ENCODE measurements around the gene USH2A. TPM values are rescaled to one million over a fixed set of nuclear protein-coding genes. Genes with fewer than 3 reads are reported as not detected.
"Not testable (repeated sequence)": the region's sequence is repeated elsewhere in the genome, so short reads cannot be mapped to it uniquely, and the experiment has no call there.

USH2A gene
- total RNA-seq, 4 donors from 2014 or later, result 0.03 to 0.25 TPM; not detected in 2

DNA sequence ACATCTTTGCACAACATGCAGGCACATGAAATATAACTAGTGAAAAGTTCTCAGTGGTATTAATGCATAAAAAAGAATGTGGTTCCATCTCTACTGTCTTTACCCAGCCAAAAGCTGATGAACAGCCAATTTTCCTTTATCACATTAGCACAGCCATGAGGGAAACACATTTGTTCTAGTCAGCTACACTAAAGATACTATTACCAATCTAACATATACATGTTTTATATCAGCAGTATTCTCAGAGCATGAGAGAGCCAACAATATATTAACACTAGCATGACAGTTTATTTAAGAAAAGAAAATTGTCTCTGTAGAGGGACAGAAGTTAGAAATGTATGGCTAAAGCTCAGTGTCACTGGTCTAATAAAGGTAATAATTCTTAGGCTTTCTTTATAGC is 56.3 kb downstream of the USH2A start:
- no peak for TF ChIP-seq POLR2A (IDR thresholded peaks at IDR 0.05)
- TF ChIP-seq CTCF (IDR thresholded peaks at IDR 0.05), result no peak
- no peak overlapping the region for H3K4me3 ChIP-seq (ENCODE audit: low read depth, poor library complexity, severe bottlenecking)
- no peak for DNase-seq (ENCODE audit: low spot score in 2 of 2)
- intact Hi-C loops (cut with DNase I; ENCODE audit: low total_unique reads), result no loop called here

- TF ChIP-seq CTCF (IDR thresholded peaks at IDR 0.05), result no peak
- TF ChIP-seq POLR2A (IDR thresholded peaks at IDR 0.05), result no peak
- H3K4me3 ChIP-seq (ENCODE audit: low read depth, poor library complexity, severe bottlenecking), result no peak overlapping the region
- DNase-seq (ENCODE audit: low spot score in 2 of 2), result no peak
- 71 to 79% methylated on average over 2 of the region's 2 CpGs for WGBS, 2 donors
- intact Hi-C loops (cut with DNase I; ENCODE audit: low total_unique reads), result no loop called here
Measured at GRCh38 chr1:216356945-216357344, 66.3 kb downstream of the USH2A start.

DNA sequence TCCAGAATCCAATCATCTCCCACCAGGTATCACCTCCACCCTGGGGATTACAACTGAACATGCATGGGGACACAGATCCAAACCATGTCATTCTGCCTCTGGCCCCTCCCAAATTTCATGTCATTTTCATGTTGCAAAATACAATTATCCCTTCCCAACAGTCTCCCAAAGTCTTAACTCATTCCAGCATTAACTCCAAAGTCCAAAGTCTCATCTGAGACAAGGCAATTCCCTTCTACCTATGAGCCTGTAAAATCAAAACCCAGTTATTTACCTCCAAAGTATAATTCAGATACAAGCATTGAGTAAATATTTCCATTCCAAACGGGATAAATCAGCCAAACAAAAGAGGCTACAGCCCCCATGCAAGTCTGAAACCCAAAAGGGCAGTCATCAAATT is 73.1 kb downstream of the USH2A start:
- DNase-seq (ENCODE audit: low spot score in 2 of 2), result no peak
- TF ChIP-seq POLR2A (IDR thresholded peaks at IDR 0.05) (no peak), CTCF (IDR thresholded peaks at IDR 0.05) (no peak)
- intact Hi-C loops (cut with DNase I; ENCODE audit: low total_unique reads), result no loop called here
- no peak overlapping the region for H3K4me3 ChIP-seq (ENCODE audit: low read depth, poor library complexity, severe bottlenecking)
- WGBS, 2 donors, result 74 to 77% methylated on average over 1 of the region's 1 CpG

- intact Hi-C loops (cut with DNase I; ENCODE audit: low total_unique reads), result no loop called here
- no peak for DNase-seq (ENCODE audit: low spot score in 2 of 2)
- whole genome bisulfite sequencing, 2 donors, result 48 to 54% methylated on average over 3 of the region's 3 CpGs
- no peak for TF ChIP-seq POLR2A (IDR thresholded peaks at IDR 0.05)
- no peak overlapping the region for H3K4me3 ChIP-seq (ENCODE audit: low read depth, poor library complexity, severe bottlenecking)
Measured at GRCh38 chr1:216346526-216346925, 76.7 kb downstream of the USH2A start.

DNA sequence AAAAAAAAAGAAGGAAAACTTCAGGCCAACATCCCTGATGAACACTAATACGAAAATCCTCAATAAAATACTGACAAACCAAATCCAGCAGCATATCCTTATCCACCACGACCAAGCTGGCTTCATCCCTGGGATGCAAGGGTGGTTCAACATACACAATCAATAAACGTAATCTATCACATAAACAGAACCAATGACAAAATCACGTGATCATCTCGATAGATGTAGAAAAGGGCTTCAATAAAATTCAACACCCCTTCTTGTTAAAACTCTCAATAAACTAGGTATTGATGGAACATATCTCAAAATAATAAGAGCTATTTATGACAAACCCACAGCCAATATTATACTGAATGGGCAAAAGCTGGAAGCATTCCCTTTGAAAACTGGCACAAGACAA is 82.7 kb downstream of the USH2A start:
- H3K4me3 ChIP-seq (ENCODE audit: low read depth, poor library complexity, severe bottlenecking); intact Hi-C loops (cut with DNase I; ENCODE audit: low total_unique reads); DNase-seq (ENCODE audit: low spot score in 2 of 2): not testable (repeated sequence)
- WGBS, 2 donors, result 80 to 81% methylated on average over 5 of the region's 5 CpGs

DNA sequence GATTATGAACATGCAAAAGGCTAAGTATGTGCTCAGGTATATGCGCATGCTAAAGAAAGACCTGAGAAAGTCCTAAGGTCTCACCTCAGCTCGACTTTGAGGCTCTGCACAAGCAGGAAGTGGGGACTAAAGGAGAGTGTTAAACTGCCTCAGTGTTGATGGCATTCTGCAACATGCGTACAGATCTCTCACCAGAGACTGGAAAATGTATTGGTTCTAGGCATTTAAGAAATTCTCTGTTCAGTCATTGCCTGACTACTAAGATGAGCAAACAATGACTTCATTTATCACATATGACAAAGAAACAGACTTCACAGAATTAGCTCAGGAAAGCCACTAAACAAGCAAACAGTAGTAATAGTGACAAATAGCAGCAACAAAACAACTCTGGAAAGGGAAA is 90.8 kb downstream of the USH2A start:
- no peak for DNase-seq (ENCODE audit: low spot score in 2 of 2)
- 78 to 86% methylated on average over 3 of the region's 3 CpGs for WGBS, 2 donors
- no peak overlapping the region for H3K4me3 ChIP-seq (ENCODE audit: low read depth, poor library complexity, severe bottlenecking)
- TF ChIP-seq POLR2A (IDR thresholded peaks at IDR 0.05) (no peak), CTCF (IDR thresholded peaks at IDR 0.05) (no peak)
- intact Hi-C loops (cut with DNase I; ENCODE audit: low total_unique reads), result no loop called here

DNA sequence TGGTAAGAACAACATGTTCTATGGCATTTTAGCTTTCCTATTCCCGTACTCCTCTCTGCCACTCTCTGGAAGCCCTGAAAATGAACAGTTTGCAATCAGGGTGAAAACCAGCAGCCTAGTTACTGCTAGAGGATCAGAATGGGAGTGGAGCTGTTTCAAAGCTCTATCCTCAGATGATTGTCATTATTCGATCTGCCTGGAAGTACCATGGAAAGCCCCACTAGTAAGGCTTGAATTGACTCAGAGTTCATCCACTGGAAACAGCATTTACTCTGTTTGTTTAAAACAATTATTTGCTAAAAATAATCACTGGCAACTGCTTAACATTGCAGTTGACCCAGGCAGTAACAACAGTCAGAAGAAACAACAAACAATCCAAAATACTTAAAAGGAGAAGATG is 91.2 kb downstream of the USH2A start:
- 77 to 79% methylated on average over 2 of the region's 2 CpGs for WGBS, 2 donors
- TF ChIP-seq POLR2A (IDR thresholded peaks at IDR 0.05) (no peak), CTCF (IDR thresholded peaks at IDR 0.05) (no peak)
- intact Hi-C loops (cut with DNase I; ENCODE audit: low total_unique reads), result no loop called here

More for the DNA sequence above, 91.2 kb downstream of the USH2A start:
- H3K4me3 ChIP-seq (ENCODE audit: low read depth, poor library complexity, severe bottlenecking), result no peak overlapping the region
- no peak for DNase-seq (ENCODE audit: low spot score in 2 of 2)

Data from lower leg skin (tissue), 4 donors.